ENCODE measurements around the gene THSD1. TPM values are rescaled to one million over a fixed set of nuclear protein-coding genes. Genes with fewer than 3 reads are reported as not detected.

THSD1 gene
- total and polyA plus RNA-seq, 9 of the 15 experiments (the other 6 are each of a cell fraction or from before 2014, with no cell fraction given), result 0.01 to 0.11 (median 0.04) TPM; not detected in 2

DNA sequence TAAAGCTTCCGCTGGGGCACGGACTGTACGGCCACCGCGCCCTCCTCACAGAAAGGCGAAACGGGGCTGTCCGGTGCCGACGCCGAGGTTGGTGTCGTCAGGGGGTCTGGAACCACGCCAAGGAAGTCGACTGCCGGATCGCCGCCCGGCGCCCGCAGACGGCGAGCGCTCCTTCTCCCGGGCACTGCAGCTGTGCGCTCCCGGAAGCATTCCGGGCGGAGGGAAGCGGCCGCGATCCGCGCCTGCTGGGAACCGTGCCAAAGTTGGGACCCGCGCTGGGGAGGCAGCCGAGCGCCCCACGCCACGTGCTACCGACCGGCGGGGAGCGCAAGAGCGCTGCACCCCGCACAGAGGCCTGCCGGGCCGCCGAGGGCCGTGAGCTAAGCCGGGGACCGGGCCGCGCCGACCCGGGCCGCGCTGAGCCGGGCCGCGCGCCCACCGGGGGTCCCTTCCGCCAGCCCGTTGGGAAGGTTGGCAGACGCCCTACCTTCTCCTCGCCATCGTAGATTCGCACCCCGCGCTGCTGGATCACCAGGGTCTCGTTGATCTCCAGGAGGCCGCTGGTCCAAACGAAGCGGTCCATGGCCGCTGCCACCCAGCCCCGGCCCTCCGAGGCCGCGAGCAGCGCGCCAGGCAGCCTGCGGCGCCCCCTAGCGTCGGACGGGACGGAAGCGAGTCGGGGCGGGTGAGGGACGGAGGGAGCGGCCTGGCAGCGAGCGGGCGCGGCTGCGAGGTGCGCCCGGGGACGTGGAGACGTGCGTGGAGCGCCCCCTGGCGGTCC is 44.2 kb upstream of the THSD1 start, which contains the start of gene VPS36 (continued):
- TF ChIP-seq ZNF785 (CRISPR knock-in tag; IDR thresholded peaks at IDR 0.05) (no peak), NRF1 (conservative IDR thresholded peaks at IDR 0.05 in 1 of 2, IDR thresholded peaks at IDR 0.05 in 1 of 2) (0 out of 4 replicates have a peak, but pooled peaks of 1 of the 2 experiments have one; percentile 9), CREM (IDR thresholded peaks at IDR 0.05; ENCODE audit: low read depth) (peak; percentile 76), FUS (optimal IDR thresholded peaks at IDR 0.05; ENCODE audit: low read depth, low read length) (peak; percentile 40), HDAC8 (tag; IDR thresholded peaks at IDR 0.05) (0 out of 2 replicates have a peak, but pooled peaks have one; percentile 36), HIVEP1 (CRISPR knock-in tag; IDR thresholded peaks at IDR 0.05) (no peak), PML (IDR thresholded peaks at IDR 0.05; ENCODE audit: low read length) (peak; percentile 63; the same call in 1 of the 2 replicates), ARNT (IDR thresholded peaks at IDR 0.05) (no peak), BHLHE40 (IDR thresholded peaks at IDR 0.05; ENCODE audit: low read length) (no peak; the same call in 1 of the 2 replicates), SP1 (CRISPR knock-in tag; IDR thresholded peaks at IDR 0.05) (no peak), ELF1 (tag; IDR thresholded peaks at IDR 0.05) (peak; percentile 77), BCOR (IDR thresholded peaks at IDR 0.05) (0 out of 2 replicates have a peak, but pooled peaks have one; percentile 9), ETV5 (CRISPR knock-in tag; IDR thresholded peaks at IDR 0.05; ENCODE audit: low read depth) (peak; percentile 78; the same call in 1 of the 2 replicates), GATAD2B (IDR thresholded peaks at IDR 0.05; ENCODE audit: borderline replicate concordance) (0 out of 2 replicates have a peak, but pooled peaks have one; percentile 63), ZC3H8 (IDR thresholded peaks at IDR 0.05) (no peak), TAF1 (IDR thresholded peaks at IDR 0.05; ENCODE audit: control insufficient read depth, extremely low read depth, insufficient read depth, low read length, severe bottlenecking) (peak; percentile 79), ZC3H4 (CRISPR knock-in tag; IDR thresholded peaks at IDR 0.05; ENCODE audit: borderline replicate concordance) (peak; percentile 10; the same call in 1 of the 2 replicates), L3MBTL2 (IDR thresholded peaks at IDR 0.05) (peak; percentile 84), SMC3 (conservative IDR thresholded peaks at IDR 0.05; ENCODE audit: insufficient read depth, low read depth, low read length) (peak; percentile 65), U2AF1 (optimal IDR thresholded peaks at IDR 0.05; ENCODE audit: low read depth, low read length) (peak; percentile 26), NEUROD1 (IDR thresholded peaks at IDR 0.05; ENCODE audit: borderline replicate concordance, low read depth, low read length, partially characterized antibody) (peak; percentile 48), RBM25 (IDR thresholded peaks at IDR 0.05; ENCODE audit: low read depth, low read length, severe bottlenecking) (peak; percentile 41), PHTF2 (CRISPR knock-in tag; IDR thresholded peaks at IDR 0.05) (no peak), NR2C2 (CRISPR knock-in tag; IDR thresholded peaks at IDR 0.05) (no peak), NR2C2 (tag; IDR thresholded peaks at IDR 0.05) (peak; percentile 82), SUPT5H (IDR thresholded peaks at IDR 0.05) (peak; percentile 75), ZNF239 (CRISPR knock-in tag; IDR thresholded peaks at IDR 0.05) (no peak), SIN3B (IDR thresholded peaks at IDR 0.05; ENCODE audit: low read depth) (peak; percentile 39; the same call in 1 of the 2 replicates), ZNF76 (CRISPR knock-in tag; IDR thresholded peaks at IDR 0.05; ENCODE audit: borderline replicate concordance) (peak; percentile 23; the same call in 1 of the 2 replicates)
- TF ChIP-seq, protein P1, sequence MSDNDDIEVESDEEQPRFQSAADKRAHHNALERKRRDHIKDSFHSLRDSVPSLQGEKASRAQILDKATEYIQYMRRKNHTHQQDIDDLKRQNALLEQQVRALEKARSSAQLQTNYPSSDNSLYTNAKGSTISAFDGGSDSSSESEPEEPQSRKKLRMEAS (CRISPR knock-in tag; IDR thresholded peaks at IDR 0.05), result peak; percentile 56
- TF ChIP-seq, protein P2, sequence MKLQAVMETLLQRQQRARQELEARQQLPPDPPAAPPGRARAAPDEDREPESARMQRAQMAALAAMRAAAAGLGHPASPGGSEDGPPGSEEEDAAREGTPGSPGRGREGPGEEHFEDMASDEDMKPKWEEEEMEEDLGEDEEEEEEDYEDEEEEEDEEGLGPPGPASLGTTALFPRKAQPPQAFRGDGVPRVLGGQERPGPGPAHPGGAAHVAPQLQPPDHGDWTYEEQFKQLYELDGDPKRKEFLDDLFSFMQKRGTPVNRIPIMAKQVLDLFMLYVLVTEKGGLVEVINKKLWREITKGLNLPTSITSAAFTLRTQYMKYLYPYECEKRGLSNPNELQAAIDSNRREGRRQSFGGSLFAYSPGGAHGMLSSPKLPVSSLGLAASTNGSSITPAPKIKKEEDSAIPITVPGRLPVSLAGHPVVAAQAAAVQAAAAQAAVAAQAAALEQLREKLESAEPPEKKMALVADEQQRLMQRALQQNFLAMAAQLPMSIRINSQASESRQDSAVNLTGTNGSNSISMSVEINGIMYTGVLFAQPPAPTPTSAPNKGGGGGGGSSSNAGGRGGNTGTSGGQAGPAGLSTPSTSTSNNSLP (IDR thresholded peaks at IDR 0.05; ENCODE audit: borderline replicate concordance, low read depth, low read length), result no peak

Data from K562 (cell line).